Measurements from ENCODE around the gene FAM217B. TPM values are rescaled to one million over a fixed set of nuclear protein-coding genes. Genes with fewer than 3 reads are reported as not detected.

Gene FAM217B
- total RNA-seq, 1 donor from 2014 or later: 4.6 TPM

DNA sequence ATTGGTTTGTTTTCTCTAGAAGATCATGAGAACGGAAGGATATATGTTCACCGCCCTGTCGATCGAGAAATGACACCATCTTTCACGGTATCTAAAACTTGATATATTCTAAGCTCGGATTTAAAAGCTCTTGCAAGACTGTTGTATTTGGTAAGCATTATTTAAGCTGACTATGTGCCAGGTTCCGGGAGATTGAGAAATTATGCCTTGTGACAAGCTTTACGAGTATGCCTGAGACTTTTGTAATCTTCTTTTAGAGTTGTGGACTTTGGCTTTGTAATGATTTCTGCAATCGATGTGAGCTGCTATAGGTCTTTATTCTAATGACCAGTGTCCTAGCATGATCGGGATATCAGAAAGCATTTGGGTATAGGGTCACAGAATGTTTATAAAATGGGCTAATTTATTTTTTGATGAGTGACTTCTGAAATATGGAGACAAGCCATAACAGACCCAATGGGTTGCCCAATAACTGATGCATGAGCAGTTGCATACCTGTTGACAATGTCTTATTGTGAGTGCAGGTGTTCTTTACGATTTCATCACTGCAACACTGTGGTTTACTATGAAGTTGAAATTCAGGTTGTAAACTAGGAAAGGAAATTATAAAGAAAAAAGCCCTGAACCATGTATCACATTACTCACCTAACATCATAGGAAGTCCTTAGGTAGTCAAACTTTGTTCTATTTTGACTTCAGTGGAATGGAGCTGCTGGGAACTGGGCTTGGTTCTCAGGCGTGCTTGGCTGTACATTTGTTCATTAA lies 32.0 kb downstream of the FAM217B start:
- no peak for DNase-seq (ENCODE audit: extremely low read depth, low read depth, low spot score)

DNA sequence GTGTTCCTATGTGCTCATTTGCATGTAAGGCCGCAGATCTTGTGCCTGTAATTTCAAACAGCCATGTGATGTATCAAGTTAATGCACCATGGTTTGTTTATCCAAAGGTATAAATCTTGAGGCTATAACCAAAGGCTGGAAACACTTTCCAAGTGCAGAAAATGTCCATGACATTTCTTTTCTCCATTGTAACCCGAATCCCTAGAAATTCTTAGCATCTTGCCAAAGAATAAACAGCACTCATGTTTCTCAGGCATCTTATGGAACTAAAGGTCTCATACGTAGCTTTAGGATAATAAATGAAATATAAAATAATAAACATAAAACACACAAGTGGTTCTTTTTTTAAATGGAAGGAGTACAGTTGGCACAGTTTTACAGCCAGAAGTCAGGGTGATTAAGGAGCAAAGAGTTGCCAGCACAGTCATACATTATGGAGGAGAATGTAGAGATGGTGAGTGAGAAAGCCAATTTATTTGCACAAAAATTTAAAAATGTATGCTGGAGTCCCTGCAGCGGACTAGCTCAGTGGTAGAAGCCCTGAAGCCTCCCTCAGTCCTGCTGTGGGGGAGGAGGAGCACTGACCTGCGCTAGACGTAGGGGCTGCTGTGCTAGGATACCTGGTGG lies 36.1 kb downstream of the FAM217B start:
- no peak for DNase-seq (ENCODE audit: extremely low read depth, low read depth, low spot score)

DNA sequence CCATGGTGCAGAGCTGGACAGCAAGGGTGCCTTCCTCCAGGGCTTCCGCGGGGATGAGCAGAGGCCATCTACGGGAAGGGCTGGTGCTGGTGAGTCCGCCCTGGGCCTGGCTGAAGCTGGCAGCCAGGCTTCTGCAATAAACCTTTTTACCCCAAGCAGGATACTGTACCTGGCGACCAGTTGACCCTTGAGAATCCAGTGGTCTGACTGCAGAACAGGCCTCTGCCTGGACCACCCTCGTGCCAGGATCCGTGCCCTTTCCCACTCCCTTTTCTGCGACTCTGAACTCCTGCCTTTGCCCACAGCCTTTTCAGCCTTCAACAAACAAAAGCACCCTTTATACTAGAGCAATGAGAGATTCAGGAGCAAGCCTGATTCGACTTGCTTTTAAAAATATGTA lies 36.9 kb downstream of the FAM217B start:
- no peak for DNase-seq (ENCODE audit: extremely low read depth, low read depth, low spot score)

DNA sequence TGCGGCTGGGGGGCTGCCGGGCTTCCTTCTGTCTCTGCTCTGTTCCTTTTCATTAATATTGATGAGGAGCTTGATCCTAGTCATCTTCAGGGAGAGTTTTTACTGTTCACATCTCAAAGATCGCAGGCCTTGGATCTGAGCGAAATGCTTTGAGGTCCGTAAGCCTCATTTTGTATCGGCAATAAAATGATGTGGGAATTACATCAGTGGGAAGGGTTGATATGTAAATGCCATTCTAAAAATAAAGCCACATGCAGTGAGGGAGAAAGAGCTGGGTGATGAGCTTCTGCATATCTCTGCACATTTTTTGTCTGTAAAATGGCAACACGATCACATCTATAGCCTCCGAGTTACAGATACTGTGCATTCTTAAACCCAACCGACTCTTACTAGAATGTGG lies 42.9 kb downstream of the FAM217B start:
- no peak for DNase-seq (ENCODE audit: extremely low read depth, low read depth, low spot score)

DNA sequence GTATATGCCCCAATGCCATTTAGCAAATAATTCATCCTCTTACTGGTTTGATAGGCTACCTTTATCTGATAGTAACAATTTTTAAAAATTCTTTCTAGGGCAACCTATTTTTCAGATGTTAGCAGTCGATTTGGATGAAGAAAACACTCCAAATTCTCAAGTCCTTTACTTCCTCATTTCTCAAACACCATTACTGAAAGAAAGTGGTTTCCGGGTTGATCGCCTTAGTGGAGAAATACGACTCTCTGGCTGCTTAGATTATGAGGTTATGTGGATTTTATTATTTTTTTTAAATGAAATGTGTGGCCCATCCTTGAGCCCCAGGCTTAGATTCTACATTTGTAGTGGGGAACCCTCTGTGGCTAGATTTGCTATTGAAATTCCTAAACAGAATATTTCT lies 44.4 kb downstream of the FAM217B start:
- no peak for DNase-seq (ENCODE audit: extremely low read depth, low read depth, low spot score)

DNA sequence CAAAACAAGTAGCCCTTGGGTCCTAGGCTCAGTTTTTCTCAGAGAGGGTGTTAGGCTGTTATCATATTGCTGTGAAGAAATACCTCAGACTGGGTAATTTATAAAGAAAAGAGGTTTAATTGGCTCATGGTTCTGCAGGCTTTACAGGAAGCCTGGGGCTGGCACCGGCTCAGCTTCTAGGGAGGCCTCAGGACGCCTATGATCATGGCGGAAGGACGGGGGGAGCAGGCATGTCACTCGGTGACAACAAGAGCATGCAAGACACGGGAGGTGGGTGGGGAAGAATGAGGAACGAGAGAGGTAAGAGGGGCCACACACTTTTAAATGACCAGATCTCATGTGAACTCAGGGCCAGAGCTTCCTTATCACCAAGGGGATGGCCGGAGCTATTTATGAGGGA lies 45.0 kb downstream of the FAM217B start:
- no peak for DNase-seq (ENCODE audit: extremely low read depth, low read depth, low spot score)

DNA sequence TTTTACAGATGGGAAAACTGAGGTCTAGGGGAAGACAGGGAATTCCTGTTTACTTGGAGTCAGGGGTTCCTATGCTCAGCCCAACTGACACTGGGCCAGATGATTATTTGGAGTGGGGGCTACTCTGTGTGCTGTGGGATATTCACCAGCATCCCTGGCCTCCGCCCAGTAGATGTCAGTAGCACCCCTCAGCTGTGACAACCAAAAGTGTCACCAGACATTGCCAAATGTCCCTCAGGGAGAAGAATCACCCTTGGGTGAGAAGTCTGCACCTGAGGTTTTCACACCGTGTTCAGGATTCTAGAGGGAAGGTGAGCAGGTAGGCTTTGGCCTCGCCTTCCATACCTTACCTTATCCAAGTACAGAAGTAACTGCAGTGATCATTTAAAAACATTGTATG lies 45.7 kb downstream of the FAM217B start:
- no peak for DNase-seq (ENCODE audit: extremely low read depth, low read depth, low spot score)

DNA sequence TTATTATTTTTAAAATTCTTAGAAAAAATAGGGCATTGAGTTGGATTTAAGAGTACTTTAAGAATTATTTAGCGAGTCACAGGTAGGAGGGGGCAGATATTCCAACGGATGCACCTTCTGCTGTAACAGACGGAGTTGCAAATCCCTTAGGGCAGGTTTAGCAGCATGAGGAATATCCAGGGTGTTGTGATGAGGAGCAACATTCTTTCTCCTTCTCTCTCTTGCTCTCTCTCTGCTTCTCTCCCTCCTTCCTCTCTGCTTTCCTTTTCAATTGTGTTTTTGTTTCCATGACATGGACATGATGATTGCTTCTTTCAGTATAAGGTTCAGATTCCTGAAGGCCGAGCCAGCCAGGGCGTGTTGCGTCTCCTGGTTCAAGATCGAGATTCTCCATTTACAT lies 46.9 kb downstream of the FAM217B start:
- no peak for DNase-seq (ENCODE audit: extremely low read depth, low read depth, low spot score)

DNA sequence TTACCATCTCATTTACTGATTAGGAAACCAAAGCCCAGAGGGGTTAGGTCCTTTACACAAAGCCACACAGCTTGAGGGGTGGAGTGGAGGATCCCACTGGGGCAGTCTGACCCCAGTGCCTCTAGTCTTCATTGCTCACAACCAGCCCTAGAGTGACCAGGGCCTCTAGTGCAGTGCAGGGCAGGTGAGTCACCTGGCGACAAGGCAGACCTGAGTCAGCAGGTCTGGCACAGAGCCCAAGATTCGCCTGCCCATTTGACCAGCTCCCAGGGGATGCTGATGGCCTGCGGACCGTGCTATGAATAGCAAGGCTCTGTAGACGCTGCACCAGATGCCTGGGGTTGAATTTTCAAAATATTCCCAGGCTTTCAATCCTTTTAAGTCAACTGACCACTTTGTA lies 48.0 kb downstream of the FAM217B start:
- DNase-seq (ENCODE audit: extremely low read depth, low read depth, low spot score): no peak

DNA sequence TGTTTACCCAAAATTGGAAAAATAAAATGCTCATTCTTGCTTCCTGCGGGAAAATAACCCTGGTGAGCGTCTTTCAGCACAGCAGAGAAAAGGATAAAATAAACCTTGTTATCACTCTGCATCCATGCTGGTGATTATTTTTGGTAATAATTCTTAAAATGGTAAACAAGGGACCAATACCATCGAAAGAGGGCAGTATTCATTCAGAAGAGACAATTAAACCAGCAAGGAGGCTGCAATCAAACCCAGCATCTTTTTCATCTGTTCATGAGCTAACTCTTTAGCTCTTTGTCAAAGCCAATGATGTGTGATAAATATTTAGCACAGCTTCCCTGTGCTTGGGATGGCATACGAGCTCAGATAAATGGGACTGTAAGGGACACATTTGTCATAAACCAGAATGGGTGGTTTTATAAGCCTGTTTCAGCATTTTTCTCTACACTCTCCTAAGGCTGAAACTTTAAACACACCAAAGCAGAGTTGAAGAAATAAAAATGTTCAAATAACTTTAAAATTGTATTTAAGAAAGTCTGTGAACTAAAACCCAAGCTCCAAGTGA lies 52.4 kb downstream of the FAM217B start:
- no peak for DNase-seq (ENCODE audit: extremely low read depth, low read depth, low spot score)

DNA sequence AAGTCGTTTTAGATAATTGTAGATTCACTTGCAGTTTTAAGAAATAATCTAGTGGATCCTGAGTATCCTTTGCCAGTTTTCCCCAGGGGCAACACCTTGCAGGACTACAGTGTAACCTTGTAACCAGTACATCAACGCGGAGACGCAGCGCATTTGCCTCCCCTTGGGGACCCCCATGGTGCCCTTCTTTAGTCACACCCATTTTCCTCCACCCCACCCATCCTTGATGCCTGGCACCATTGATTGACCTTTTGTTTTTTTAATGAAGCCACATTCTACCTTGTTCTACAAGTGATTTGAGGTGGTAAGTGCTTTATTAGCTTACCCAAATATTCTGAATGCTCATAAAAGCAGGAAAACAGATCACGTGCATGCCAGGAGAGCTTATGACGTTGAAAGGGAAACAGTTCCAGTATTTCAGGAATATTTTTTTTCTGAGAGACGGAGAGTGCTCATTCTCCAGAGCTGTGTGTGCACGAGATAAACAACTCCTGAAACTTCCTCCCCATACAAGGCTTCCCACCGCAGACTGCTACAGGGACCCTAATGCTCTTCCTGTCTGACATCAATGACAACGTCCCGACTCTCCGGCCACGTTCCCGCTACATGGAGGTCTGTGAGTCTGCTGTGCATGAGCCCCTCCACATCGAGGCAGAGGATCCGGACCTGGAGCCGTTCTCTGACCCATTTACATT lies 53.7 kb downstream of the FAM217B start:
- DNase-seq (ENCODE audit: extremely low read depth, low read depth, low spot score): no peak

DNA sequence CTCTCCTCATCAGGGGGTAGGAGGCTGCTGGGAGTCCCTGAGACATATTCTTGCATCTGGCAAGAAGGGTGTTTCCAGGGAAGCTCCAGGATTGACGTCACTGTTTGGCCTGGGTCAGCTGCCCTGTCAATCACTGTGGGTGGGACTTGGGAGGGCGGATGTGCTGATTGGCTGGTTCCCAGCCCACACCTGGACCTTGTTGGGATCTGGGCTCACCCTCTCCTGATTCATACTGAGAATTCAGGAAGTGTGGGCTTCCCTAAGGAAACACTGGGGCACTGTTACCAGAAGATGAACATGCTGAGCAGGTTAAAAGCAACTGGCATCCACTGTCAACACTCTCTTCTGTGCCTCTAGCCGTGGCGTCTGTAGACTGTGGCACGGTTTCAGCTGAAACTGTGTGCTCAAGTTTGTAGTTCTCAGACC lies 54.5 kb downstream of the FAM217B start:
- no peak for DNase-seq (ENCODE audit: extremely low read depth, low read depth, low spot score)

DNA sequence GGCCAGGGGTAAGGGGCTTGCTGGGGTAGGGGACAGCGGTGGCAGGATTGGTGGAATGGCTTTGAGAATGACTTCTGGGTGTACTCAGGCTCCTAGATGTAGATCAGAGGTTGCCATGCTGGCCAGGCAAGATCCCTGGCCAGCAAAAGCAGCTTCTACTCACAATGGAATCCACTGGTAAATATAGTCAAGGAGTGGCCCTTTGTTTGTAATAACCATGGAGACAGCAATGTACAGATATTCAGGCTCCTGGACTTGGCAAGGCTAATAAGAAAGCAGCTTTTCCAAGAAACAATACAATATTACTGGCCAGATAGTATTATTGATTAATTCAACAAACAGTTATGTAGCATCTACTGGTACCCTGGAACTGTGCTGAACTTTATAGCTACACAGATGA lies 55.9 kb downstream of the FAM217B start:
- no peak for DNase-seq (ENCODE audit: extremely low read depth, low read depth, low spot score)

DNA sequence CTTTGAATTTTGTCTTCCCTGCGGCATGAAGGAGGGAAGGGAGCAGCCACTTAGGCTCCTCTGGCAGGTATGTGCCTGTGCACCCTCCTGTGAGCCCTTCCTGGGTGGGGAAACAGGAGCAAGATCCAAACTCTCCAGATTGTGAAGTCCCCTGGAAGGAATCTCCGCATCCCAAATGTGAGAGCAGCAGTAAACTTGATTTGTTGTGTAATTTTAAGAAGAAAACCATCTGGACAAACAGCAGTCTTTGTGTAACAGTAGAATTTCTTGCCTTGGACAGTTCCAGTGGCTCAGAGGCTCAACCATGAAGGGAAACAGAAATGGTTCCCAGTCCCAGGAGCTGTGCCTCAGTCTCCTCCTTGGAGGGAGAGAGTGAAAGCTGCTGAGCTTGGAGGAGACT lies 57.7 kb downstream of the FAM217B start:
- no peak for DNase-seq (ENCODE audit: extremely low read depth, low read depth, low spot score)

Other genes with a start within 250 kb of the FAM217B start
- gene SYCP2, start 6.8 kb upstream of the FAM217B start, total RNA-seq: 0.05 and 0.23 TPM in 2 replicates
- 5.4 and 5.7 TPM in 2 replicates for gene PPP1R3D, start 84 bp upstream of the FAM217B start, total RNA-seq
- gene CDH26, start 18.0 kb downstream of the FAM217B start, total RNA-seq: not detected in 2 replicates